Mesendoderm (in vitro differentiated cells): ENCODE measurements around the gene NFAT5.

Source experiments
- DNase-seq: peaks from one replicate; pipeline ENCODE4 v3.0.0; 2013
- H2AK5ac ChIP-seq: 2 replicates; pipeline ENCODE4 v1.6.1; 2013; ENCODE audit warnings: low read length, inconsistent platforms
- H2BK120ac ChIP-seq: 2 replicates; pipeline ENCODE4 v1.6.1; 2013; ENCODE audit warnings: low read depth, mild to moderate bottlenecking, low read length, moderate library complexity, mixed read lengths
- H2BK15ac ChIP-seq: replicated peaks from 2 replicates; pipeline ENCODE4 v1.6.1; 2013; ENCODE audit warnings: low read depth, mild to moderate bottlenecking, moderate library complexity
- H2BK5ac ChIP-seq: 2 replicates; pipeline ENCODE4 v1.6.1; 2013; ENCODE audit warnings: low read length, inconsistent platforms
- H3K18ac ChIP-seq: 2 replicates; pipeline ENCODE4 v1.6.1; 2013; ENCODE audit warnings: mild to moderate bottlenecking, low read length, mixed read lengths
- H3K23ac ChIP-seq: one replicate; pipeline ENCODE4 v1.6.1; 2013; ENCODE audit warnings: low read length
- H3K27ac ChIP-seq: 2 replicates; pipeline ENCODE4 v1.5.1; 2013; ENCODE audit warnings: low read depth, mild to moderate bottlenecking, inconsistent platforms, low read length, moderate library complexity
- H3K27me3 ChIP-seq: 2 replicates; pipeline ENCODE4 v1.6.1; 2013; ENCODE audit warnings: low read length, control low read depth, mild to moderate bottlenecking, inconsistent platforms; ENCODE audit not compliant: insufficient read depth, poor library complexity
- H3K36me3 ChIP-seq: 2 replicates; pipeline ENCODE4 v1.6.1; 2013; ENCODE audit warnings: low read length, inconsistent platforms; ENCODE audit not compliant: control insufficient read depth, insufficient read depth
- H3K4ac ChIP-seq: one replicate; pipeline ENCODE4 v1.6.1; 2013; ENCODE audit warnings: low read depth, mild to moderate bottlenecking, low read length, moderate library complexity
- H3K4me1 ChIP-seq: 2 replicates; pipeline ENCODE4 v1.6.1; 2013; ENCODE audit warnings: low read depth, low read length, inconsistent platforms; ENCODE audit not compliant: control insufficient read depth
- H3K4me2 ChIP-seq: 2 replicates; pipeline ENCODE4 v1.6.1; 2013; ENCODE audit warnings: low read length
- H3K4me3 ChIP-seq: 2 replicates; pipeline ENCODE4 v1.5.1; 2013; ENCODE audit warnings: mild to moderate bottlenecking, low read length
- H3K56ac ChIP-seq: one replicate; pipeline ENCODE4 v1.6.1; 2013; ENCODE audit warnings: low read length
- H3K79me1 ChIP-seq: 2 replicates; pipeline ENCODE4 v1.6.1; 2013; ENCODE audit warnings: low read length, inconsistent platforms
- H3K79me2 ChIP-seq: 2 replicates; pipeline ENCODE4 v1.6.1; 2013; ENCODE audit warnings: mild to moderate bottlenecking, low read length; ENCODE audit not compliant: control insufficient read depth, insufficient read depth
- H3K9ac ChIP-seq: 2 replicates; pipeline ENCODE4 v1.6.1; 2013; ENCODE audit warnings: low read length, inconsistent platforms
- H4K5ac ChIP-seq: one replicate; pipeline ENCODE4 v1.6.1; 2013; ENCODE audit warnings: low read length
- H4K8ac ChIP-seq: one replicate; pipeline ENCODE4 v1.6.1; 2013; ENCODE audit warnings: low read depth, mild to moderate bottlenecking, control low read depth, low read length, moderate library complexity
- WGBS: extraction: QIAGEN DNeasy Blood & Tissue Kit; methylation state at CpG from one replicate; pipeline ENCODE4 v1.1.7; 2013; ENCODE audit warnings: low lambda C conversion rate, missing lambda C conversion rate; ENCODE audit not compliant: insufficient coverage; ENCODE audit errors: extremely low coverage; 5-methylcytosine and 5-hydroxymethylcytosine counted together

NFAT5 gene

GRCh38 chr16:69522732-69523404 is 42.9 kb upstream of the NFAT5 start:
- DNase-seq: peak; percentile 60
- Histone ChIP-seq H3K9ac (no peak overlapping the region), H2BK15ac (no peak overlapping the region), H3K18ac (no peak overlapping the region), H2BK5ac (no peak overlapping the region), H4K8ac (no peak overlapping the region), H4K5ac (peak overlapping the region; percentile 86), H3K27me3 (no peaks in the 10 kb centered on the region), H3K36me3 (no peaks in the 10 kb centered on the region), H3K23ac (no peak overlapping the region), H3K4me3 (no peak overlapping the region), H3K56ac (no peak overlapping the region), H3K4ac (no peak overlapping the region), H2AK5ac (no peak overlapping the region), H3K79me2 (no peaks in the 10 kb centered on the region), H2BK120ac (no peak overlapping the region), H3K4me2 (no peak overlapping the region), H3K4me1 (no peaks in the 10 kb centered on the region), H3K27ac (no peak overlapping the region), H3K79me1 (no peaks in the 10 kb centered on the region)
- WGBS: no CpG with 5 or more reads among the region's 7 CpGs

GRCh38 chr16:69523566-69524305 is 42.0 kb upstream of the NFAT5 start:
- Histone ChIP-seq H3K4me1 (no peaks in the 10 kb centered on the region), H3K4me2 (no peak overlapping the region), H2BK120ac (no peak overlapping the region), H3K4me3 (no peak overlapping the region), H2BK15ac (no peak overlapping the region), H3K18ac (no peak overlapping the region), H2AK5ac (no peak overlapping the region), H3K4ac (peak overlapping the region; percentile 2), H3K56ac (no peak overlapping the region), H3K9ac (no peak overlapping the region), H4K5ac (peak overlapping the region; percentile 86), H4K8ac (no peak overlapping the region), H3K79me1 (no peaks in the 10 kb centered on the region), H2BK5ac (no peak overlapping the region), H3K79me2 (no peaks in the 10 kb centered on the region), H3K27ac (no peak overlapping the region), H3K27me3 (no peaks in the 10 kb centered on the region), H3K23ac (no peak overlapping the region), H3K36me3 (no peaks in the 10 kb centered on the region)
- no CpG with 5 or more reads among the region's 13 CpGs for WGBS
- DNase-seq: no peak

GRCh38 chr16:69526831-69527655 is 38.7 kb upstream of the NFAT5 start:
- Histone ChIP-seq H3K4me2 (no peak overlapping the region), H4K8ac (no peak overlapping the region), H3K4me3 (no peak overlapping the region), H3K18ac (no peak overlapping the region), H2BK120ac (no peak overlapping the region), H3K27me3 (no peaks in the 10 kb centered on the region), H2BK15ac (no peak overlapping the region), H3K36me3 (no peaks in the 10 kb centered on the region), H3K27ac (no peak overlapping the region), H3K9ac (no peak overlapping the region), H3K79me2 (no peaks in the 10 kb centered on the region), H3K56ac (peak overlapping the region; percentile 36), H3K4me1 (no peaks in the 10 kb centered on the region), H4K5ac (no peak overlapping the region), H2BK5ac (peak overlapping the region; percentile 48), H3K4ac (peak overlapping the region; percentile 2), H3K79me1 (no peaks in the 10 kb centered on the region), H3K23ac (no peak overlapping the region), H2AK5ac (peak overlapping the region; percentile 81)
- no peak for DNase-seq
- no CpG with 5 or more reads among the region's 11 CpGs for WGBS

GRCh38 chr16:69531988-69532387 is 33.8 kb upstream of the NFAT5 start:
- Histone ChIP-seq H3K4me3 (no peak overlapping the region), H3K56ac (no peak overlapping the region), H3K4ac (peak overlapping the region; percentile 90), H3K9ac (no peak overlapping the region), H3K18ac (no peak overlapping the region), H3K4me2 (no peak overlapping the region), H3K27me3 (no peaks in the 10 kb centered on the region), H3K23ac (no peak overlapping the region), H3K79me1 (no peaks in the 10 kb centered on the region), H3K36me3 (no peaks in the 10 kb centered on the region), H2BK5ac (no peak overlapping the region), H3K4me1 (peaks cover under 1% of the 10 kb centered on the region), H2BK15ac (no peak overlapping the region), H4K8ac (no peak overlapping the region), H2BK120ac (no peak overlapping the region), H4K5ac (no peak overlapping the region), H2AK5ac (no peak overlapping the region), H3K27ac (no peak overlapping the region), H3K79me2 (no peaks in the 10 kb centered on the region)
- no CpG with 5 or more reads among the region's 1 CpG for WGBS
- DNase-seq: no peak

- Histone ChIP-seq H2BK15ac (peak overlapping the region; percentile 6), H3K4me2 (no peak overlapping the region), H4K8ac (no peak overlapping the region), H3K79me2 (no peaks in the 10 kb centered on the region), H3K36me3 (no peaks in the 10 kb centered on the region), H2AK5ac (no peak overlapping the region), H2BK120ac (peak overlapping the region; percentile 54), H3K56ac (peak overlapping the region; percentile 45), H3K18ac (peak overlapping the region; percentile 3), H2BK5ac (no peak overlapping the region), H3K4me3 (no peak overlapping the region), H3K9ac (no peak overlapping the region), H3K4me1 (peaks cover 3% of the 10 kb centered on the region), H3K23ac (no peak overlapping the region), H4K5ac (no peak overlapping the region), H3K79me1 (no peaks in the 10 kb centered on the region), H3K27ac (no peak overlapping the region), H3K4ac (no peak overlapping the region), H3K27me3 (no peaks in the 10 kb centered on the region)
- no CpG with 5 or more reads among the region's 9 CpGs for WGBS
- DNase-seq: no peak
These were observed 32.9 kb upstream of the NFAT5 start for GRCh38 chr16:69532641-69533455.
